ENCODE results near the gene PROM1. TPM values are rescaled to one million over a fixed set of nuclear protein-coding genes. Genes with fewer than 3 reads are reported as not detected.

The PROM1 gene
- total and polyA plus RNA-seq, 2 of the 8 experiments (the other 6 are each of a cell fraction or from before 2014, with no cell fraction given), result 36.0 to 59.7 TPM

DNA sequence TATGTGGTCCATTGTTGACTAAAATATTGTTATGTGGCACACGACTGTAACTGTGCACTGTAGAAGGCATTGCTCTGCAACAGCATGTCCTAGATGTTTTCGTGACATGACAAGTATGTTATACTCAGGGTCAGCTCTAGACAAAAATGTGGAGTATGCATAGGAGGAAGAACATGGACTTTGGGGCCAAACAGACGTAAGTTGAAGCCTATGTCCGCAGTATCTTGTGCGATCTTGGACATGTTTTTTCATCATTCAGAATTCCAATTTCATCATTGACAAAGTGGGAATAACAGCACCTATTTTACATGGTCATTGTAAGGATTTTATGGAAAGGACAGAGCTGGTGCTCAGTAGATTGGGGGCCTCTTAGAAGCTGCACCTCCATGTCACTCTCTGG is 27.7 kb upstream of the PROM1 start:
- 92% methylated on average over 5 of the region's 5 CpGs; no CpG with 5 or more reads in 1 of the 2 experiments for WGBS, 2 experiments (ENCODE audit: extremely low coverage in 1 of 2, insufficient coverage in 1 of 2, insufficient read length in 1 of 2, insufficient replicate concordance in 2 of 2, low coverage in 1 of 2, low lambda C conversion rate in 2 of 2, missing lambda C conversion rate in 1 of 2)
- H3K18ac ChIP-seq (ENCODE audit: extremely low read depth, low read length), result no peak overlapping the region
- DNase-seq (ENCODE audit: low read depth in 1 of 2, low spot score in 2 of 2), result no peak
- H3K4ac ChIP-seq (replicated peaks; ENCODE audit: insufficient read length, low read depth, low read length), result no peak overlapping the region
- no peak for FAIRE-seq
- H3K27ac ChIP-seq (ENCODE audit: low read depth, low read length), result no peak overlapping the region
- H3K79me2 ChIP-seq (ENCODE audit: control insufficient read depth in 1 of 2, insufficient read depth in 2 of 2, low read length in 2 of 2), result no peaks in the 10 kb centered on the region
- H4K20me1 ChIP-seq (replicated peaks in 1 of 2; ENCODE audit: control insufficient read depth in 1 of 2, insufficient read depth in 2 of 2, low read length in 2 of 2), result no peaks in the 10 kb centered on the region
- no peak overlapping the region for H3K56ac ChIP-seq (replicated peaks; ENCODE audit: insufficient read length, low read depth, low read length)
- no peak overlapping the region for H2AFZ ChIP-seq (ENCODE audit: low read length)
- H3K9me3 ChIP-seq (ENCODE audit: insufficient read depth in 2 of 2, low read depth in 1 of 2, low read length in 1 of 2), result no peaks in the 10 kb centered on the region
- H3K23ac ChIP-seq (ENCODE audit: insufficient read length), result no peak overlapping the region
- H3K79me1 ChIP-seq (ENCODE audit: low read depth, low read length), result no peaks in the 10 kb centered on the region
- no peak overlapping the region for H4K91ac ChIP-seq (replicated peaks; ENCODE audit: insufficient read length, low read length)
- ChIA-PET CTCF (ENCODE audit: partially characterized antibody) (no interaction called here), POLR2A (ENCODE audit: partially characterized antibody) (interaction anchor here (1.5 kb wide), 1 partner anchor 28 kb away, joined by 4 read pairs; the partner anchor contains the start of gene PROM1)
- H3K4me2 ChIP-seq (ENCODE audit: insufficient read depth in 1 of 2, low read depth in 2 of 2, low read length in 2 of 2), result no peak overlapping the region
- H2BK5ac ChIP-seq (ENCODE audit: low read depth, low read length), result no peak overlapping the region
- H3K14ac ChIP-seq (ENCODE audit: insufficient read length), result no peak overlapping the region
- H3K4me1 ChIP-seq (replicated peaks in 1 of 4; ENCODE audit: control insufficient read depth in 3 of 4, insufficient read depth in 4 of 4, low read length in 3 of 4), result no peaks in the 10 kb centered on the region
- no peak overlapping the region for H2BK15ac ChIP-seq (ENCODE audit: low read length)
- no peak overlapping the region for H2AK5ac ChIP-seq (ENCODE audit: low read depth, low read length)
- H3K4me3 ChIP-seq (ENCODE audit: extremely low read depth in 1 of 4, insufficient read depth in 2 of 4, low read depth in 3 of 4, low read length in 4 of 4), result no peak overlapping the region
- no peaks in the 10 kb centered on the region for H3K23me2 ChIP-seq (ENCODE audit: low read depth, low read length)
- no peaks in the 10 kb centered on the region for H3K36me3 ChIP-seq (ENCODE audit: control insufficient read depth in 2 of 4, insufficient read depth in 4 of 4, low read length in 3 of 4)
- H2BK20ac ChIP-seq (ENCODE audit: low read length), result no peak overlapping the region
- no peak overlapping the region for H4K8ac ChIP-seq (ENCODE audit: extremely low read depth, insufficient read depth, low read length)
- H2BK12ac ChIP-seq (ENCODE audit: low read depth, low read length), result no peak overlapping the region
- TF ChIP-seq GTF2F1 (IDR thresholded peaks at IDR 0.05; ENCODE audit: borderline replicate concordance, low read depth, low read length) (no peak), EP300 (IDR thresholded peaks at IDR 0.05; ENCODE audit: borderline replicate concordance in 1 of 2, low read depth in 2 of 2, low read length in 2 of 2) (no peak)
- H2BK120ac ChIP-seq (replicated peaks; ENCODE audit: low read depth, low read length), result no peak overlapping the region
- no peak overlapping the region for H4K5ac ChIP-seq (ENCODE audit: insufficient read length, low read depth, low read length)
- no peaks in the 10 kb centered on the region for H3K27me3 ChIP-seq (replicated peaks in 1 of 4; ENCODE audit: control insufficient read depth in 3 of 4, extremely low read depth in 1 of 4, insufficient read depth in 3 of 4, low read length in 3 of 4)
- H3K9ac ChIP-seq (replicated peaks in 1 of 4; ENCODE audit: extremely low read depth in 1 of 4, low read depth in 3 of 4, low read length in 3 of 4), result no peak overlapping the region

All from H1 (cell line).